ENCODE data around the gene RASSF1.
A peak's percentile ranks its signal among the peaks of the same experiment; 100 is the strongest.

RASSF1 gene

GRCh38 chr3:50352781-50353180 lies 12.1 kb upstream of the RASSF1 start:
- no peak overlapping the region for H3K9ac ChIP-seq (ENCODE audit: low read depth, low read length)
- H4K20me1 ChIP-seq (ENCODE audit: insufficient read depth, low read length) = peaks cover 50% of the 10 kb centered on the region
- DNase-seq (no peak), ATAC-seq (ENCODE audit: insufficient read depth, low read depth) (no peak)
- peaks cover 62% of the 10 kb centered on the region for H3K4me1 ChIP-seq (ENCODE audit: insufficient read depth, low read length)
- H3K4me3 ChIP-seq (ENCODE audit: low read depth in 1 of 2, low read length in 2 of 2) = no peak overlapping the region
- H2AFZ ChIP-seq (ENCODE audit: low read depth, low read length) = no peak overlapping the region
- H3K27ac ChIP-seq (ENCODE audit: low read length) = no peak overlapping the region
- H3K27me3 ChIP-seq (ENCODE audit: insufficient read depth, low read length, poor library complexity) = no peaks in the 10 kb centered on the region
- peaks cover 73% of the 10 kb centered on the region for H3K36me3 ChIP-seq (ENCODE audit: insufficient read depth, low read length)
- H3K4me2 ChIP-seq (ENCODE audit: insufficient read depth, low read length) = no peak overlapping the region
- H3K79me2 ChIP-seq (ENCODE audit: insufficient read depth, low read length) = peaks cover 72% of the 10 kb centered on the region
- H3K9me3 ChIP-seq (ENCODE audit: insufficient read depth, low read length, severe bottlenecking) = no peaks in the 10 kb centered on the region
- TF ChIP-seq EZH2 (IDR thresholded peaks at IDR 0.05; ENCODE audit: borderline replicate concordance, low read depth, low read length, severe bottlenecking) = no peak
- peak; percentile 47 for TF ChIP-seq CTCF (IDR thresholded peaks at IDR 0.05; ENCODE audit: borderline replicate concordance, extremely low read depth, low read length, poor library complexity, severe bottlenecking)

- peaks cover 35% of the 10 kb centered on the region for H4K20me1 ChIP-seq (ENCODE audit: insufficient read depth, low read length)
- no peak for DNase-seq
- peak overlapping the region; percentile 89 for H3K4me2 ChIP-seq (ENCODE audit: insufficient read depth, low read length)
- H3K36me3 ChIP-seq (ENCODE audit: insufficient read depth, low read length) = peaks cover 64% of the 10 kb centered on the region
- TF ChIP-seq EZH2 (IDR thresholded peaks at IDR 0.05; ENCODE audit: borderline replicate concordance, low read depth, low read length, severe bottlenecking) = no peak
- ATAC-seq (ENCODE audit: insufficient read depth, low read depth) = 0 out of 3 replicates have a peak, but pooled peaks have one; percentile 0
- peak overlapping the region; percentile 26 to 76 for H3K4me3 ChIP-seq (ENCODE audit: low read depth in 1 of 2, low read length in 2 of 2)
- H3K9me3 ChIP-seq (ENCODE audit: insufficient read depth, low read length, severe bottlenecking) = no peaks in the 10 kb centered on the region
- H3K4me1 ChIP-seq (ENCODE audit: insufficient read depth, low read length) = peaks cover 47% of the 10 kb centered on the region
- H3K27ac ChIP-seq (ENCODE audit: low read length) = peak overlapping the region; percentile 93
- no peaks in the 10 kb centered on the region for H3K27me3 ChIP-seq (ENCODE audit: insufficient read depth, low read length, poor library complexity)
- peak overlapping the region; percentile 61 for H3K9ac ChIP-seq (ENCODE audit: low read depth, low read length)
- peak overlapping the region; percentile 90; the same call in 1 of the 2 replicates for H2AFZ ChIP-seq (ENCODE audit: low read depth, low read length)
- H3K79me2 ChIP-seq (ENCODE audit: insufficient read depth, low read length) = peaks cover 57% of the 10 kb centered on the region
Observed at GRCh38 chr3:50351323-50351697, 10.7 kb upstream of the RASSF1 start.

- no peak for TF ChIP-seq CTCF (IDR thresholded peaks at IDR 0.05; ENCODE audit: borderline replicate concordance, extremely low read depth, low read length, poor library complexity, severe bottlenecking)
- no peak for TF ChIP-seq EZH2 (IDR thresholded peaks at IDR 0.05; ENCODE audit: borderline replicate concordance, low read depth, low read length, severe bottlenecking)
- Histone ChIP-seq H3K4me1 (ENCODE audit: insufficient read depth, low read length) (peaks cover 42% of the 10 kb centered on the region), H3K9me3 (ENCODE audit: insufficient read depth, low read length, severe bottlenecking) (no peaks in the 10 kb centered on the region), H2AFZ (ENCODE audit: low read depth, low read length) (peak within 1 kb of the TSS; percentile 90), H3K4me3 (ENCODE audit: low read depth in 1 of 2, low read length in 2 of 2) (peak within 1 kb of the TSS; percentile 26 to 76), H3K27me3 (ENCODE audit: insufficient read depth, low read length, poor library complexity) (no peaks in the 10 kb centered on the region), H3K4me2 (ENCODE audit: insufficient read depth, low read length) (peak within 1 kb of the TSS; percentile 89), H3K36me3 (ENCODE audit: insufficient read depth, low read length) (peaks cover 58% of the 10 kb centered on the region), H3K9ac (ENCODE audit: low read depth, low read length) (peak within 1 kb of the TSS; percentile 61), H4K20me1 (ENCODE audit: insufficient read depth, low read length) (peaks cover 29% of the 10 kb centered on the region), H3K79me2 (ENCODE audit: insufficient read depth, low read length) (peaks cover 51% of the 10 kb centered on the region), H3K27ac (ENCODE audit: low read length) (peak within 1 kb of the TSS; percentile 93)
- peak; percentile 99 for DNase-seq
- peak; percentile 89 for ATAC-seq (ENCODE audit: insufficient read depth, low read depth)
Observed at GRCh38 chr3:50350527-50351322, 10.1 kb upstream of the RASSF1 start, which contains the start of the genes CYB561D2 and NPRL2. TSS of gene CYB561D2 (plus strand) at chr3:50350862. CDS start at chr3:50351434, 572 bp downstream. TSS of gene NPRL2 (minus strand) at chr3:50350775. CDS start at chr3:50350652, 123 bp downstream.

- DNase-seq (no peak), ATAC-seq (ENCODE audit: insufficient read depth, low read depth) (no peak)
- Histone ChIP-seq H3K4me2 (ENCODE audit: insufficient read depth, low read length) (peak overlapping the region; percentile 89), H3K27me3 (ENCODE audit: insufficient read depth, low read length, poor library complexity) (no peaks in the 10 kb centered on the region), H2AFZ (ENCODE audit: low read depth, low read length) (peak overlapping the region; percentile 90), H3K9ac (ENCODE audit: low read depth, low read length) (peak overlapping the region; percentile 61), H3K79me2 (ENCODE audit: insufficient read depth, low read length) (peaks cover 45% of the 10 kb centered on the region), H3K4me1 (ENCODE audit: insufficient read depth, low read length) (peaks cover 37% of the 10 kb centered on the region), H3K27ac (ENCODE audit: low read length) (peak overlapping the region; percentile 93), H3K36me3 (ENCODE audit: insufficient read depth, low read length) (peaks cover 53% of the 10 kb centered on the region), H4K20me1 (ENCODE audit: insufficient read depth, low read length) (peaks cover 24% of the 10 kb centered on the region), H3K9me3 (ENCODE audit: insufficient read depth, low read length, severe bottlenecking) (no peaks in the 10 kb centered on the region), H3K4me3 (ENCODE audit: low read depth in 1 of 2, low read length in 2 of 2) (peak overlapping the region; percentile 26 to 76)
- TF ChIP-seq EZH2 (IDR thresholded peaks at IDR 0.05; ENCODE audit: borderline replicate concordance, low read depth, low read length, severe bottlenecking) (no peak), CTCF (IDR thresholded peaks at IDR 0.05; ENCODE audit: borderline replicate concordance, extremely low read depth, low read length, poor library complexity, severe bottlenecking) (no peak)
Observed at GRCh38 chr3:50350213-50350526, 9.5 kb upstream of the RASSF1 start.

Data from DND-41 (cell line).